GM06990 (cell line): Measurements from ENCODE around the gene ENOX1.
"Not testable (repeated sequence)": the region's sequence is repeated elsewhere in the genome, so short reads cannot be mapped to it uniquely, and the experiment has no call there.

Source experiments
- DNase-seq: peaks from one replicate; pipeline ENCODE4 v3.0.0-alpha.2; 2011; ENCODE audit not compliant: insufficient read length; ENCODE audit errors: extremely low read depth
- H3K27me3 ChIP-seq: replicated peaks from 2 replicates; pipeline ENCODE4 v1.6.0; 2011; ENCODE audit warnings: low read length; ENCODE audit not compliant: control insufficient read depth, insufficient read depth
- H3K36me3 ChIP-seq: 2 replicates; pipeline ENCODE4 v1.5.1; 2011; ENCODE audit warnings: low read length; ENCODE audit not compliant: control insufficient read depth, insufficient read depth
- H3K4me3 ChIP-seq: replicated peaks from 2 replicates; pipeline ENCODE4 v1.5.1; 2011; ENCODE audit warnings: low read depth, mild to moderate bottlenecking, control low read depth, low read length
- CTCF ChIP-seq: IDR thresholded peaks from 2 replicates; pipeline ENCODE4 v1.5.1; 2011; ENCODE audit warnings: low read length, control low read depth, mild to moderate bottlenecking, inconsistent platforms; ENCODE audit not compliant: insufficient read depth, poor library complexity, severe bottlenecking

Gene ENOX1

GRCh38 chr13:43786766-43787517 is at the start of gene ENOX1:
Gene ENOX1, minus strand, starts transcription at chr13:43786972.
- H3K36me3 ChIP-seq, result no peaks in the 10 kb centered on the region
- H3K4me3 ChIP-seq, result peak within 1 kb of the TSS; percentile 67
- peak; percentile 70 for DNase-seq
- H3K27me3 ChIP-seq, result no peaks in the 10 kb centered on the region; the same call in 1 of the 2 replicates
- TF ChIP-seq CTCF, result peak; percentile 20

- Histone ChIP-seq H3K36me3 (no peaks in the 10 kb centered on the region), H3K4me3 (no peak overlapping the region), H3K27me3 (no peaks in the 10 kb centered on the region)
- DNase-seq, result no peak
- TF ChIP-seq CTCF, result no peak
Measured at GRCh38 chr13:43835701-43836100, 48.9 kb upstream of the ENOX1 start.

- no peak for DNase-seq
- Histone ChIP-seq H3K4me3 (no peak overlapping the region), H3K27me3 (no peaks in the 10 kb centered on the region), H3K36me3 (no peaks in the 10 kb centered on the region)
- TF ChIP-seq CTCF, result no peak
Measured at GRCh38 chr13:43831088-43831487, 44.3 kb upstream of the ENOX1 start.

GRCh38 chr13:43830497-43830881 is 43.7 kb upstream of the ENOX1 start:
- H3K27me3 ChIP-seq, result no peaks in the 10 kb centered on the region
- no peak for DNase-seq
- TF ChIP-seq CTCF, result no peak
- H3K36me3 ChIP-seq, result no peaks in the 10 kb centered on the region
- no peak overlapping the region for H3K4me3 ChIP-seq

- H3K27me3 ChIP-seq, H3K4me3 ChIP-seq, H3K36me3 ChIP-seq, DNase-seq: not testable (repeated sequence)
Measured at GRCh38 chr13:43824656-43825055, 37.9 kb upstream of the ENOX1 start.

GRCh38 chr13:43822969-43823368 is 36.2 kb upstream of the ENOX1 start:
- no peaks in the 10 kb centered on the region for H3K36me3 ChIP-seq
- no peak for TF ChIP-seq CTCF
- no peak for DNase-seq
- H3K4me3 ChIP-seq, result no peak overlapping the region
- H3K27me3 ChIP-seq, result no peaks in the 10 kb centered on the region
